GM18907 (cell line): ENCODE measurements around the gene PHYH.

Source experiments
- ATAC-seq: cut with Tn5 transposase; IDR thresholded peaks from one replicate; pipeline ENCODE4 v1.9.1; 2021; ENCODE audit warnings: mild to moderate bottlenecking, moderate library complexity; ENCODE audit not compliant: unreplicated experiment

PHYH gene

GRCh38 chr10:13231190-13231589, 68.7 kb downstream of the PHYH start:
- ATAC-seq = no peak
